COLO668 (cell line): ENCODE data around the gene CTU2.
A peak's percentile ranks its signal among the peaks of the same experiment; 100 is the strongest.

Experiments
- DNase-seq: peaks from one replicate; lab custom pipeline; 2025; ENCODE audit not compliant: unreplicated experiment; lab: John Stamatoyannopoulos, UW

Gene CTU2

GRCh38 chr16:88742896-88743605 lies 36.7 kb downstream of the CTU2 start:
- DNase-seq = peak; percentile 77

GRCh38 chr16:88743693-88744576 lies 37.6 kb downstream of the CTU2 start:
- DNase-seq = peak; percentile 86

- no peak for DNase-seq
Measured at GRCh38 chr16:88744577-88745521, 38.5 kb downstream of the CTU2 start.

- DNase-seq = peak; percentile 13
Measured at GRCh38 chr16:88746506-88746905, 40.2 kb downstream of the CTU2 start.

GRCh38 chr16:88747588-88748301 lies 41.4 kb downstream of the CTU2 start:
- DNase-seq = peak; percentile 74

GRCh38 chr16:88748364-88748763 lies 42.1 kb downstream of the CTU2 start:
- DNase-seq = no peak

GRCh38 chr16:88749358-88749757 lies 43.1 kb downstream of the CTU2 start:
- DNase-seq = no peak

- no peak for DNase-seq
Measured at GRCh38 chr16:88750854-88751253, 44.6 kb downstream of the CTU2 start.

- no peak for DNase-seq
Measured at GRCh38 chr16:88752386-88753002, 46.2 kb downstream of the CTU2 start.

- no peak for DNase-seq
Measured at GRCh38 chr16:88753191-88753590, 46.9 kb downstream of the CTU2 start.

- DNase-seq = no peak
Measured at GRCh38 chr16:88753602-88754001, 47.3 kb downstream of the CTU2 start.

- no peak for DNase-seq
Measured at GRCh38 chr16:88754109-88754911, 48.0 kb downstream of the CTU2 start.

GRCh38 chr16:88754912-88755744 lies 48.8 kb downstream of the CTU2 start:
- no peak for DNase-seq

GRCh38 chr16:88755745-88756443 lies 49.6 kb downstream of the CTU2 start:
- no peak for DNase-seq

- no peak for DNase-seq
Measured at GRCh38 chr16:88758227-88758943, 52.1 kb downstream of the CTU2 start.

GRCh38 chr16:88758944-88759244 lies 52.6 kb downstream of the CTU2 start:
- no peak for DNase-seq

- DNase-seq = peak; percentile 64
Measured at GRCh38 chr16:88759245-88759975, 53.1 kb downstream of the CTU2 start.
